Activated CD4-positive, alpha-beta T cell treated with anti-CD3 and anti-CD28 coated beads, Interleukin-2, amount 50 U/mL, for 48 hours (primary cell): ENCODE measurements around the gene SLX9.
"Not testable (repeated sequence)": the region's sequence is repeated elsewhere in the genome, so short reads cannot be mapped to it uniquely, and the experiment has no call there.

Experiments
- DNase-seq, 2 experiments: peaks; one replicate each; pipeline ENCODE4 v3.0.0-alpha.2; 2020

Gene SLX9

GRCh38 chr21:45020629-45021427, 81.0 kb downstream of the SLX9 start:
- no peak for DNase-seq

DNA sequence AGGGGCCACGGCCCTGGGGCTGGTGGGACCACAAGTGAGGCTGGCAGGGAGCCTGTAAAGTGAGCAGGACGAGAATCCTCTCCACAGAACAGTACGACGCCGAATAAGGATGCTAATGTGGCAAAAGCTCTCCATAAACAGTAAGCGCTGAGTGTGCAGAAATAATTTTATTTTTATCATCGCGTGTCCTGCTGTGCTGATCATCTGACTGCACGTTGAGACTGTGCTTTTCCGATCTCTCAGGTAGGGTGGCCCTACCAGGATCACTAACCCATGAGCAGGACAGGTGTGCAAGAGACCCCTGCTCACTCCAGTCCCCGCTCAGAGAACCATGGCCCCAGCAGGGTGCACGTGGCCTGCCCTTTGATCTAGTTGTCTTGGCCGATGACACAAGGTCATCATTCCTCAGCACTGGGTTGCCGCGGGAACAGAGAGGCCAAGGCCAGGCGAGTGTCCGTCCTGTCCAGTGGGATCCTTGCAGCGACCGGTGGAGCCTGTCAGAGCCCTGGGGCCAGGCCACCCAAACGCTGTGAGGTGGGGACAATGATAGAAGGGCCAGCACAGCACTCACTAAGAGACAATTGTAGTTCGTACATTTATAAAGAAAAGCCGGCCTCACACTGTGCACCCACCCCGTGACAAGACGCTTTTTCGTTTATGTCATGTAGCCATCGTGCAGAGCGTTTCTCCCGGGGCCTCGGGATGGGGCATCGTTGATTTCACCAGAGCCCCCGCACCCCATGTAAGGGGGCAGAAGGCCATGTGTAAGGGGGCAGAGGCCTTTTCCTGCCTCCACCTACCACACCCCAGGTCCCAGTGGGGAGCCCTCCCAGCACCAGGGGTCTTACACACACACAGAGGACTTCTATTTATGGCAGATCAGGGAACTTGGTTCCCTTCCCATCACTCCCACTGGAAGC, 81.9 kb downstream of the SLX9 start:
- no peak for DNase-seq

GRCh38 chr21:45022348-45022675, 82.5 kb downstream of the SLX9 start:
- no peak for DNase-seq

DNA sequence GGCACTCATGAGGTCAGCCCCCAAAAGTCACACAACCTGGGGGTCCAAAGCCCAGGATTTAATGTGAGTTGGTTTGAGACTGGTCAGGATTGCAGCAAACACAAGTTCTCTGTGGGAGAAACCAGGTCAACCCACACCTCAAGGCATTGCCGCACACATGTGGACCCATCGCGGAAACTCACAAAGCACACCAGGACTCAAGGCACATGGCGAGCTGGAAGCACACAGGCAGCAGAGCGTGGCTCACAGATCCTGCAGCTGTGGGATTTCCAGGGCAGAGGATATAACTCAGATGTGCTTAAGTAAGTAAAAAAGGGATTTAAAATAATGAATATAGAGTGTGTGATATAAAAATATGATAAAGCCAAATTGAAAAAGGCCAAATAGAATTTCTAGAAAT, 82.9 kb downstream of the SLX9 start:
- DNase-seq, result no peak

DNA sequence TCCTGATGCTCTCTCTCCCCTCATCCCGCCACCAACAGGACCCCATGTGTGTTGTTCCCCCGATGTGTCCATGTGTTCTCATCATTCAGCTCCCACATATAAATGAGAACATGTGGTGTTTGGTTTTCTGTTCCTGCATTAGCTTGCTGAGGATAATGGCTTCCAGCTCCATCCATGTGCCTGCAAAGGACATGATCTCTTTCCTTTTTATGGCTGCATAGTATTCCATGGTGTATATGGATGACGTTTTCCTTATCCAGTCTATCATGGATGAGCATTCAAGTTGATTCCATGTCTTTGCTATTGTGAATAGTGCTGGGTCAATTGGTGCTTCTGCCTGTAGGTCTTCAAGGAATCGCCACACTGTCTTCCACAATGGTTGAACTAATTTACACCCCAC, 84.7 kb downstream of the SLX9 start:
- DNase-seq, result not testable (repeated sequence)

- DNase-seq, result no peak
These were observed 86.4 kb downstream of the SLX9 start for GRCh38 chr21:45026066-45026745.
